Osteoblast (primary cell): ENCODE measurements around the gene SH3BP2. TPM values are rescaled to one million over a fixed set of nuclear protein-coding genes. Genes with fewer than 3 reads are reported as not detected.

ENCODE experiments used
- DNase-seq: peaks from one replicate; pipeline ENCODE4 v3.0.0; 2011; ENCODE audit warnings: low spot score, mixed read lengths; ENCODE audit not compliant: insufficient read length; ENCODE audit errors: missing footprints
- H2AFZ ChIP-seq: 2 replicates; pipeline ENCODE4 v1.6.0; 2011; ENCODE audit warnings: mild to moderate bottlenecking, low read length
- H3K27ac ChIP-seq: 2 replicates; pipeline ENCODE4 v1.5.1; 2011; ENCODE audit warnings: mild to moderate bottlenecking, low read depth, low read length, moderate library complexity
- H3K27me3 ChIP-seq: 2 replicates; pipeline ENCODE4 v1.6.0; 2012; ENCODE audit warnings: mild to moderate bottlenecking, control low read depth, inconsistent platforms, low read length, moderate library complexity; ENCODE audit not compliant: insufficient read depth
- H3K36me3 ChIP-seq: 2 replicates; pipeline ENCODE4 v1.5.1; 2011; ENCODE audit warnings: mild to moderate bottlenecking, low read length, control low read depth, moderate library complexity; ENCODE audit not compliant: insufficient read depth
- H3K4me1 ChIP-seq: 2 replicates; pipeline ENCODE4 v1.5.1; 2011; ENCODE audit warnings: mild to moderate bottlenecking, low read length, control low read depth, moderate library complexity; ENCODE audit not compliant: insufficient read depth
- H3K4me2 ChIP-seq: 2 replicates; pipeline ENCODE4 v1.6.0; 2011; ENCODE audit warnings: mild to moderate bottlenecking, low read length; ENCODE audit not compliant: insufficient read depth
- H3K4me3 ChIP-seq: fragments of 200-600 bp; sonication (generic); 3 replicates; pipeline ENCODE4 v1.5.1; 2012; ENCODE audit warnings: mild to moderate bottlenecking, low read length, inconsistent platforms; ENCODE audit not compliant: insufficient read depth
- H3K79me2 ChIP-seq: 2 replicates; pipeline ENCODE4 v1.6.0; 2012; ENCODE audit warnings: mild to moderate bottlenecking, low read length, control low read depth, inconsistent platforms; ENCODE audit not compliant: insufficient read depth
- H3K9me3 ChIP-seq: 2 replicates; pipeline ENCODE4 v1.5.1; 2011; ENCODE audit warnings: low read depth, low read length, control low read depth
- H4K20me1 ChIP-seq: 2 replicates; pipeline ENCODE4 v1.6.0; 2012; ENCODE audit warnings: mild to moderate bottlenecking, low read length, control low read depth; ENCODE audit not compliant: insufficient read depth
- CTCF ChIP-seq: IDR thresholded peaks from 2 replicates; pipeline ENCODE4 v1.5.1; 2011; ENCODE audit warnings: mild to moderate bottlenecking, low read depth, low read length, moderate library complexity; ENCODE audit errors: extremely low read depth
- total RNA-seq: library from RNA; depleted of rRNA; stranded (reverse); fragments of >200 nt; gene quantifications from 2 replicates; pipeline ENCODE4 v1.2.3, GENCODE V29; 2012

SH3BP2 gene
- total RNA-seq, 1 donor, result 26.4 TPM

GRCh38 chr4:2881431-2881830 is 88.5 kb downstream of the SH3BP2 start:
- peak overlapping the region; percentile 1 for H3K4me2 ChIP-seq
- H3K79me2 ChIP-seq, result peaks cover 66% of the 10 kb centered on the region
- H3K27me3 ChIP-seq, result no peaks in the 10 kb centered on the region
- H3K4me1 ChIP-seq, result peaks cover 6% of the 10 kb centered on the region
- no peak for DNase-seq
- H3K9me3 ChIP-seq, result no peaks in the 10 kb centered on the region
- H3K27ac ChIP-seq, result peak overlapping the region; percentile 29
- TF ChIP-seq CTCF, result no peak
- H4K20me1 ChIP-seq, result peaks cover 25% of the 10 kb centered on the region
- peaks cover 34% of the 10 kb centered on the region for H3K36me3 ChIP-seq
- no peak overlapping the region for H3K4me3 ChIP-seq
- H2AFZ ChIP-seq, result no peak overlapping the region

- H3K9me3 ChIP-seq, result no peaks in the 10 kb centered on the region
- TF ChIP-seq CTCF, result no peak
- no peak overlapping the region for H3K4me3 ChIP-seq
- no peak overlapping the region for H3K4me2 ChIP-seq
- H3K27ac ChIP-seq, result no peak overlapping the region
- H2AFZ ChIP-seq, result no peak overlapping the region
- H4K20me1 ChIP-seq, result peaks cover 31% of the 10 kb centered on the region
- no peaks in the 10 kb centered on the region for H3K27me3 ChIP-seq
- DNase-seq, result no peak
- H3K36me3 ChIP-seq, result peaks cover 42% of the 10 kb centered on the region
- H3K4me1 ChIP-seq, result peaks cover 6% of the 10 kb centered on the region
- peaks cover 69% of the 10 kb centered on the region for H3K79me2 ChIP-seq
Measured at GRCh38 chr4:2882341-2882740, 89.5 kb downstream of the SH3BP2 start.

GRCh38 chr4:2886161-2886560 is 93.3 kb downstream of the SH3BP2 start:
- Histone ChIP-seq H4K20me1 (peaks cover 13% of the 10 kb centered on the region), H3K4me2 (no peak overlapping the region), H2AFZ (no peak overlapping the region), H3K9me3 (no peaks in the 10 kb centered on the region), H3K4me3 (no peak overlapping the region), H3K27ac (no peak overlapping the region), H3K36me3 (peaks cover 42% of the 10 kb centered on the region), H3K79me2 (peaks cover 55% of the 10 kb centered on the region), H3K4me1 (peaks cover 6% of the 10 kb centered on the region), H3K27me3 (no peaks in the 10 kb centered on the region)
- no peak for DNase-seq
- TF ChIP-seq CTCF, result no peak

- Histone ChIP-seq H3K36me3 (peaks cover 42% of the 10 kb centered on the region), H3K27me3 (no peaks in the 10 kb centered on the region)
- no peak for TF ChIP-seq CTCF
Measured at GRCh38 chr4:2886622-2887021, 93.7 kb downstream of the SH3BP2 start.

More at GRCh38 chr4:2886622-2887021, 93.7 kb downstream of the SH3BP2 start:
- H2AFZ ChIP-seq, result no peak overlapping the region
- H3K27ac ChIP-seq, result no peak overlapping the region
- H4K20me1 ChIP-seq, result peaks cover 15% of the 10 kb centered on the region
- DNase-seq, result no peak
- no peak overlapping the region for H3K4me3 ChIP-seq
- no peak overlapping the region for H3K4me2 ChIP-seq
- H3K9me3 ChIP-seq, result no peaks in the 10 kb centered on the region
- peaks cover 57% of the 10 kb centered on the region for H3K79me2 ChIP-seq
- H3K4me1 ChIP-seq, result peaks cover 9% of the 10 kb centered on the region
